ENCODE data around the gene CAMTA1. TPM values are rescaled to one million over a fixed set of nuclear protein-coding genes. Genes with fewer than 3 reads are reported as not detected.
A peak's percentile ranks its signal among the peaks of the same experiment; 100 is the strongest.

CAMTA1 gene
- total RNA-seq, 4 donors from 2014 or later = 57.4 to 88.3 (median 62.1) TPM

DNA sequence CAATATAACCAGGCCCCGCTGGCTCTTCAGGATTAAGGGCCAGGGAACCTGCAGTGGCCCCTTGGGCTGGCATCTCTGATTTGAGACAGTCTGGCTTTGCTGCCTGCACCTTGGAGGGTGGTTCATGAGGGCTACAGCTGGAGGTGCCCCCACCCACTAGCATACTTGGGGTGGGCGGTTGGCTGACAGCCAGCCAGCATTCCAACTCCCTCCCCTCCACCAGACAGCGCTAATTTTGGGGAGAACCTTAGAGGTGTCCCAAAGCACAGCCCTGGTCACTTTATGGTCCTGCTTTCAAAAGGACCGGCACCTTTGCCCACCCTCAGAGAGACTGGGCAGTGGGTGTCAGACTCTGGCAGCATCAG lies 805.2 kb downstream of the CAMTA1 start:
- H3K36me3 ChIP-seq = no peaks in the 10 kb centered on the region
- no peaks in the 10 kb centered on the region for H3K27me3 ChIP-seq
- no peaks in the 10 kb centered on the region for H3K4me1 ChIP-seq
- no peak overlapping the region for H3K27ac ChIP-seq
- no peak overlapping the region for H3K4me3 ChIP-seq
- H3K9me3 ChIP-seq = no peaks in the 10 kb centered on the region
- TF ChIP-seq POLR2A (IDR thresholded peaks at IDR 0.05) (no peak), CTCF (IDR thresholded peaks at IDR 0.05) (no peak)
- DNase-seq = peak in 1 of 3 donors; percentile 27

DNA sequence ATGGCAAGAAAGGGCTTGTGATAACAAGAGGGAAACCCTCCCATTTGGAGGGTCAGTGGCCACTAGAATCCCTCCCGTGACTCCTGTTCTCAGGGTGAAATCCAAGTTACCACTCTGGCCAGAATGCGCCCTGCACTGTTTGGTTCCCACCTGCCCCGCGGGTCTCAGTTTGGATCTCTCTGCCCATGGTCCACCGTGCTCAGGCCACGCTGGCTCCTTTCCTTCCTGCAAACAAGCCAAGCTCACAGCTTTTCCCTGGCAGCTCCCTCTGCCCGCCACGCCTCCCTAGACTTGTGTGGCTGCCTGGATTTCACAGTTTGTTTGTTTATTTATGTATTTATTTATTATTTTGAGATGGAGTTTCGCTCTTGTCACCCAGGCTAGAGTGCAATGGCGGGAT lies 806.3 kb downstream of the CAMTA1 start:
- Histone ChIP-seq H3K4me3 (no peak overlapping the region), H3K4me1 (no peaks in the 10 kb centered on the region), H3K27me3 (no peaks in the 10 kb centered on the region), H3K36me3 (no peaks in the 10 kb centered on the region), H3K27ac (no peak overlapping the region), H3K9me3 (no peaks in the 10 kb centered on the region)
- peak in 2 of 3 donors; percentile 15 to 24 for DNase-seq
- TF ChIP-seq POLR2A (IDR thresholded peaks at IDR 0.05) (no peak), CTCF (IDR thresholded peaks at IDR 0.05) (no peak)

DNA sequence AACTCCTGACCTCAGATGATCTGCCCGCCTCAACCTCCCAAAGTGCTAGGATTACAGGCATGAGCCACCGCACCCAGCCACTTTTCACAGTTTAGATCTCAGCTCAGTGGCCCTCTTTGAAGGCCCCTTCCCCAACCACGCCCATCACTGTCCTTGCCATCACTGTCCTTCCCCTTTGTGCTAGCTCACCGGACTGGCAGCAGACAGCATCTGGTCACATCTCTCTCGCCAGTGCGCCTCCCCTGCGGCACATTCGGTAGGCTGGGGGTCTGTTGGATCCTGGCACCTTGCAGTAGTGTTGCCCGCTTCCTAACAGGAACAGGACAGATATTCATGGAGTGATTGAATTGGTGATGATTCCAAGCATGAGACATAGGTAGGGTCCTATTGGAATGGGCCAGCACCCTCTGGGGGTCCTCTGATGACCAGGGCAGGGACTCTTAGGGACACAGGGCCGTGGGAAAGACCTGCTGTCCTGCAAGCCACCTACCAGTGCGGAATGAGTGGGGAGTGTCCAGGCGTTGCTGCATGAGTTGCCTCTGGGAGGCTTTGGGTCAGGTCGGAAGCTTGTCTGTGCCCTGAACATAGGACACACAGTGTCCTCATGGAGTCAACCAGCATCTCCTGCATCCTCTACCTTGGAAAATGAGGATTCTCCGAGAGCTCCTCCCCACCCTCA lies 807.0 kb downstream of the CAMTA1 start:
- Histone ChIP-seq H3K9me3 (no peaks in the 10 kb centered on the region), H3K27ac (no peak overlapping the region), H3K4me1 (no peaks in the 10 kb centered on the region), H3K4me3 (no peak overlapping the region), H3K27me3 (no peaks in the 10 kb centered on the region), H3K36me3 (no peaks in the 10 kb centered on the region)
- DNase-seq = peak in 1 of 3 donors; percentile 24
- TF ChIP-seq CTCF (IDR thresholded peaks at IDR 0.05) = no peak
- TF ChIP-seq POLR2A (IDR thresholded peaks at IDR 0.05) = no peak

DNA sequence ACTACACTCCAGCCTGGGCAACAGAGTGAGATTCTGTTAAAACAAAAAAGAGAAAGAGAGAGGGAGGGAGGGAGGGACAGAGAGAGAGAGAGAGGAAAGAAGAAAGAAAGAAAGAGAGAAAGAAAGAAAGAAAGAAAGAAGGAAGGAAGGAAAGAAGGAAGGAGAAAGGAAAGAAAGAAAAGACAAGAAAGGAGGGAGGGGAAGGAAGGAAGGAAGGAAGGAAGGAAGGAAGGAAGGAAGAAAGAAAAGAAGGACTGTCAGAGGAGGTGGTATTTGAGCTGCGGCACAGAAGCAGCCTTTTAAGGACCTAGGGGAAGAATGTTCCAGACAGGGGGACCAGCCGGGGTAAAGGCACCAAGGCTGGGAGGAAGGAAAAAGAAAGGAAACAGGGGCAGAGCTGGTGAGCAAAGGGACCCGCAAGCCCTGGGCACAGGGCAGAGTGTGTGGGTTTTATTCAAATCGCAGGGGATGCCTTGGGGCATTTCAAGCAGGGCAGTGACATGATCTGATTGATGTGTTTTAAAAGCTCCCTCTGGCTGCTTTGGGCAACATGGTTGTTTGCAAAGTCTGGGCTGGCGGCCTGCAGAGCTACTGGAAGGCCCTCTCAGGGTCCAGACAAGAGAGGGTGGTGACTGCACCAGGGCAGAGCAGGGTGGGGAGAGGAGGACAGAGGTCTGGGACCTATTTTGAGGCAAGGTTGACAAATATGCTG lies 808.9 kb downstream of the CAMTA1 start:
- no peaks in the 10 kb centered on the region for H3K36me3 ChIP-seq
- H3K27me3 ChIP-seq = no peaks in the 10 kb centered on the region
- H3K4me1 ChIP-seq = no peaks in the 10 kb centered on the region
- no peak overlapping the region for H3K27ac ChIP-seq
- TF ChIP-seq CTCF (IDR thresholded peaks at IDR 0.05) = no peak
- no peak for TF ChIP-seq POLR2A (IDR thresholded peaks at IDR 0.05)
- H3K9me3 ChIP-seq = no peaks in the 10 kb centered on the region
- peak in 1 of 3 donors; percentile 9 for DNase-seq
- H3K4me3 ChIP-seq = no peak overlapping the region

- TF ChIP-seq CTCF (IDR thresholded peaks at IDR 0.05) = no peak
- TF ChIP-seq POLR2A (IDR thresholded peaks at IDR 0.05) = no peak
- no peak for DNase-seq
- Histone ChIP-seq H3K27ac (no peak overlapping the region), H3K36me3 (no peaks in the 10 kb centered on the region), H3K9me3 (no peaks in the 10 kb centered on the region), H3K27me3 (no peaks in the 10 kb centered on the region), H3K4me1 (no peaks in the 10 kb centered on the region), H3K4me3 (no peak overlapping the region)
Measured at GRCh38 chr1:7594714-7595295, 809.6 kb downstream of the CAMTA1 start.
